ENCODE measurements around the gene CYBC1. TPM values are rescaled to one million over a fixed set of nuclear protein-coding genes. Genes with fewer than 3 reads are reported as not detected.

The CYBC1 gene
- total and polyA plus RNA-seq, 2 donors (not counting 1 experiment from before 2014, with no cell fraction given), result 328 to 569 TPM

GRCh38 chr17:82408938-82409318 lies 41.6 kb downstream of the CYBC1 start:
- Mint-ChIP-seq H3K4me1 (peaks cover 10% of the 10 kb centered on the region), H3K27me3 (no peaks in the 10 kb centered on the region), H3K4me3 (no peak overlapping the region), H3K9me3 (ENCODE audit: insufficient read depth) (no peaks in the 10 kb centered on the region), H3K27ac (no peak overlapping the region)
- CTCF ChIA-PET, result no interaction called here
- Histone ChIP-seq H3K27ac (ENCODE audit: low read length in 2 of 2) (no peak overlapping the region), H3K4me3 (ENCODE audit: control extremely low read depth in 1 of 5, extremely low read depth in 1 of 5, insufficient read depth in 1 of 5, low read depth in 2 of 5, low read length in 4 of 5) (no peak overlapping the region), H3K79me2 (ENCODE audit: control insufficient read depth, insufficient read depth, low read length) (peaks cover 31% of the 10 kb centered on the region), H4K20me1 (ENCODE audit: control insufficient read depth, insufficient read depth, low read length, poor library complexity, severe bottlenecking) (peaks cover 31% of the 10 kb centered on the region), H3K36me3 (replicated peaks in 1 of 2; ENCODE audit: control extremely low read depth in 1 of 2, control insufficient read depth in 1 of 2, extremely low read depth in 1 of 2, insufficient read depth in 2 of 2, low read length in 1 of 2) (peaks cover 0 to 19% of the 10 kb centered on the region in 2 experiments), H3K9me3 (ENCODE audit: control extremely low read depth in 1 of 3, control insufficient read depth in 2 of 3, insufficient read depth in 1 of 3, low read length in 2 of 3) (no peaks in the 10 kb centered on the region), H3K4me2 (replicated peaks; ENCODE audit: low read depth, low read length, poor library complexity, severe bottlenecking) (no peak overlapping the region), H2AFZ (ENCODE audit: insufficient read depth, low read depth, low read length, poor library complexity, severe bottlenecking) (no peak overlapping the region), H3K4me1 (ENCODE audit: control insufficient read depth in 2 of 2, insufficient read depth in 2 of 2, low read length in 2 of 2) (peaks cover 4 to 11% of the 10 kb centered on the region in 2 donors), H3K9ac (ENCODE audit: low read length) (no peak overlapping the region), H3K27me3 (replicated peaks in 1 of 4; ENCODE audit: control extremely low read depth in 1 of 4, control insufficient read depth in 3 of 4, insufficient read depth in 4 of 4, low read length in 3 of 4) (no peaks in the 10 kb centered on the region)
- TF ChIP-seq CTCF (IDR thresholded peaks at IDR 0.05) (no peak), EZH2 (IDR thresholded peaks at IDR 0.05; ENCODE audit: borderline replicate concordance, insufficient read depth, low read depth, low read length, poor library complexity, severe bottlenecking) (no peak)
- intact Hi-C loops (cut with micrococcal nuclease), result no loop called here
- POLR2A ChIA-PET, result interaction anchor here (0.6 kb wide), 1 partner anchor 109 kb away, joined by 6 read pairs; no protein-coding TSS in a partner anchor
- ATAC-seq (ENCODE audit: low read depth) (no peak), DNase-seq (no peak)
- 98% methylated on average over 20 of the region's 21 CpGs for WGBS (ENCODE audit: insufficient coverage)

- ChIA-PET POLR2A (interaction anchor here (0.6 kb wide), 1 partner anchor 138 kb away, joined by 4 read pairs; no protein-coding TSS in a partner anchor), CTCF (no interaction called here)
- DNase-seq (no peak), ATAC-seq (ENCODE audit: low read depth) (no peak)
- Histone ChIP-seq H3K4me2 (replicated peaks; ENCODE audit: low read depth, low read length, poor library complexity, severe bottlenecking) (no peak overlapping the region), H3K4me1 (ENCODE audit: control insufficient read depth in 2 of 2, insufficient read depth in 2 of 2, low read length in 2 of 2) (peaks cover 4 to 11% of the 10 kb centered on the region in 2 donors), H2AFZ (ENCODE audit: insufficient read depth, low read depth, low read length, poor library complexity, severe bottlenecking) (no peak overlapping the region), H3K9me3 (ENCODE audit: control extremely low read depth in 1 of 3, control insufficient read depth in 2 of 3, insufficient read depth in 1 of 3, low read length in 2 of 3) (no peaks in the 10 kb centered on the region), H3K79me2 (ENCODE audit: control insufficient read depth, insufficient read depth, low read length) (peaks cover 29% of the 10 kb centered on the region), H3K36me3 (replicated peaks in 1 of 2; ENCODE audit: control extremely low read depth in 1 of 2, control insufficient read depth in 1 of 2, extremely low read depth in 1 of 2, insufficient read depth in 2 of 2, low read length in 1 of 2) (peaks cover 0 to 23% of the 10 kb centered on the region in 2 experiments), H4K20me1 (ENCODE audit: control insufficient read depth, insufficient read depth, low read length, poor library complexity, severe bottlenecking) (peaks cover 26% of the 10 kb centered on the region), H3K27me3 (replicated peaks in 1 of 4; ENCODE audit: control extremely low read depth in 1 of 4, control insufficient read depth in 3 of 4, insufficient read depth in 4 of 4, low read length in 3 of 4) (no peaks in the 10 kb centered on the region), H3K27ac (ENCODE audit: low read length in 2 of 2) (no peak overlapping the region), H3K4me3 (ENCODE audit: control extremely low read depth in 1 of 5, extremely low read depth in 1 of 5, insufficient read depth in 1 of 5, low read depth in 2 of 5, low read length in 4 of 5) (no peak overlapping the region), H3K9ac (ENCODE audit: low read length) (no peak overlapping the region)
- Mint-ChIP-seq H3K4me1 (peaks cover 10% of the 10 kb centered on the region), H3K9me3 (ENCODE audit: insufficient read depth) (no peaks in the 10 kb centered on the region), H3K27ac (no peak overlapping the region), H3K4me3 (no peak overlapping the region), H3K27me3 (no peaks in the 10 kb centered on the region)
- TF ChIP-seq EZH2 (IDR thresholded peaks at IDR 0.05; ENCODE audit: borderline replicate concordance, insufficient read depth, low read depth, low read length, poor library complexity, severe bottlenecking), result no peak
- no peak for TF ChIP-seq CTCF (IDR thresholded peaks at IDR 0.05)
- 98% methylated on average over 14 of the region's 15 CpGs for WGBS (ENCODE audit: insufficient coverage)
- intact Hi-C loops (cut with micrococcal nuclease), result no loop called here
These were observed 42.1 kb downstream of the CYBC1 start for GRCh38 chr17:82408288-82408937.

All from B cell (primary cell).